ENCODE data around the gene MARS2.

The MARS2 gene

DNA sequence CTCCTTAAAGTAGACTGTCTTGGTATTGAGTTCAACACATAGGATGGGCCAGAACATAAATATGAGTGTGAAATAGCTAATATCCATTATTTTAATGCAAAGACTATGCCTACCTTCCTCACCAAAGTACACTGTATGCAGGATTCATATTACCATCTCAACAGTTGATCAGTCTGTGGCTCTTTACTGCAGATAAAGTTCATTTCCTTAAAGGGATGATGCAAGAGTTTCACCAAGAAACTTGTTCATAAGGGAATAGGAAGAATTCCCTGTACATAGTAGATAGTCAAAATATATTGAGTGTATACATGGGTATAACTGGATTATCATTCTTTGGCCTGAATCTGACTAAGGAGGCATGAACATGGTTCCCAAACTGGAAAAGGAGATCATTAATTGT, 35.0 kb downstream of the MARS2 start:
- Histone ChIP-seq H3K4me3 (ENCODE audit: low read depth, low read length) (no peak overlapping the region), H3K9me3 (no peaks in the 10 kb centered on the region), H3K36me3 (no peaks in the 10 kb centered on the region), H3K27me3 (no peaks in the 10 kb centered on the region), H3K4me1 (no peaks in the 10 kb centered on the region)
- no peak for DNase-seq
- TF ChIP-seq, protein P1, sequence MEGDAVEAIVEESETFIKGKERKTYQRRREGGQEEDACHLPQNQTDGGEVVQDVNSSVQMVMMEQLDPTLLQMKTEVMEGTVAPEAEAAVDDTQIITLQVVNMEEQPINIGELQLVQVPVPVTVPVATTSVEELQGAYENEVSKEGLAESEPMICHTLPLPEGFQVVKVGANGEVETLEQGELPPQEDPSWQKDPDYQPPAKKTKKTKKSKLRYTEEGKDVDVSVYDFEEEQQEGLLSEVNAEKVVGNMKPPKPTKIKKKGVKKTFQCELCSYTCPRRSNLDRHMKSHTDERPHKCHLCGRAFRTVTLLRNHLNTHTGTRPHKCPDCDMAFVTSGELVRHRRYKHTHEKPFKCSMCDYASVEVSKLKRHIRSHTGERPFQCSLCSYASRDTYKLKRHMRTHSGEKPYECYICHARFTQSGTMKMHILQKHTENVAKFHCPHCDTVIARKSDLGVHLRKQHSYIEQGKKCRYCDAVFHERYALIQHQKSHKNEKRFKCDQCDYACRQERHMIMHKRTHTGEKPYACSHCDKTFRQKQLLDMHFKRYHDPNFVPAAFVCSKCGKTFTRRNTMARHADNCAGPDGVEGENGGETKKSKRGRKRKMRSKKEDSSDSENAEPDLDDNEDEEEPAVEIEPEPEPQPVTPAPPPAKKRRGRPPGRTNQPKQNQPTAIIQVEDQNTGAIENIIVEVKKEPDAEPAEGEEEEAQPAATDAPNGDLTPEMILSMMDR (IDR thresholded peaks at IDR 0.05; ENCODE audit: low read depth, low read length), result no peak

Measured in BE2C (cell line).